HL-60 (cell line): ENCODE measurements around the gene GOLT1A.

ENCODE experiments used
- DNase-seq, 2 experiments: peaks; one replicate each; pipeline ENCODE4 v3.0.0-alpha.2; 2010 to 2020; ENCODE audit warnings: low read depth in 1 of 2, low spot score in 1 of 2
- H3K27ac ChIP-seq: fragments of 250-450 bp; sonication (Bioruptor Pico); replicated peaks from 2 replicates; pipeline ENCODE4 v1.5.1; 2020; ENCODE audit warnings: mild to moderate bottlenecking, moderate library complexity
- H3K27me3 ChIP-seq: fragments of 250-450 bp; sonication (Bioruptor Pico); 2 replicates; pipeline ENCODE4 v1.5.1; 2021; ENCODE audit warnings: mild to moderate bottlenecking, moderate library complexity; ENCODE audit not compliant: insufficient read depth, poor library complexity, severe bottlenecking
- H3K4me3 ChIP-seq: replicated peaks from 2 replicates; pipeline ENCODE4 v1.5.1; 2011; ENCODE audit warnings: mild to moderate bottlenecking, control low read depth, low read length; ENCODE audit not compliant: insufficient read depth
- GABPA ChIP-seq: IDR thresholded peaks from 2 replicates; pipeline ENCODE4 v1.6.1; 2012; ENCODE audit warnings: low read depth
- POLR2AphosphoS5 ChIP-seq: IDR thresholded peaks from 2 replicates; pipeline ENCODE4 v1.6.1; 2012; ENCODE audit warnings: low read depth
- SPI1 ChIP-seq: IDR thresholded peaks from 2 replicates; pipeline ENCODE4 v1.6.1; 2012; ENCODE audit warnings: low read depth, mild to moderate bottlenecking, borderline replicate concordance
- TF ChIP-seq, protein P1 (sequence below): IDR thresholded peaks from one replicate; pipeline ENCODE4 v1.5.1; 2011; ENCODE audit warnings: low read length, control low read depth, inconsistent platforms; ENCODE audit not compliant: insufficient read depth
- TF ChIP-seq, protein P2 (sequence below): IDR thresholded peaks from 2 replicates; pipeline ENCODE4 v1.6.1; 2012; ENCODE audit warnings: low read depth; ENCODE audit not compliant: insufficient replicate concordance

Gene GOLT1A

DNA sequence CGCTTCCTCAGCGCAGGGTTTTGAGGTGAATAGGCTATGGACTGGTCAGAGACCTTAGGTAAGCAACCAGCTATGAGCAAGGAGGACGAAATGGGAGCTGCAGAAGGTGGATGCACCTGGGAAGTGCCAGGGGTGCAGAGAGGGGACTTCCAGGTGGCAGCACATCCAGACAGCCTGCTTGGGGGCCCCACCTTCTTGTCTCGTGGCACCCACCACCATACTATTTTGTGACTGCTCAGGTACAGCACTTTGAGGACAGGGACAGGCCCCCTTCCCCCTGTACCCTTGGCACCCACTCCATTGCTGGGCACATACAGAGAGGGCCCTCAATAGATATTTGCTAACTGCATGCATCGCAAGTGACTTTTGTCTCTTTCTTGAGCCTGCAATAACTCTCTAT, 16.7 kb downstream of the GOLT1A start:
- H3K4me3 ChIP-seq: no peak overlapping the region
- TF ChIP-seq GABPA (no peak), SPI1 (no peak), POLR2AphosphoS5 (no peak)
- TF ChIP-seq, protein P1, sequence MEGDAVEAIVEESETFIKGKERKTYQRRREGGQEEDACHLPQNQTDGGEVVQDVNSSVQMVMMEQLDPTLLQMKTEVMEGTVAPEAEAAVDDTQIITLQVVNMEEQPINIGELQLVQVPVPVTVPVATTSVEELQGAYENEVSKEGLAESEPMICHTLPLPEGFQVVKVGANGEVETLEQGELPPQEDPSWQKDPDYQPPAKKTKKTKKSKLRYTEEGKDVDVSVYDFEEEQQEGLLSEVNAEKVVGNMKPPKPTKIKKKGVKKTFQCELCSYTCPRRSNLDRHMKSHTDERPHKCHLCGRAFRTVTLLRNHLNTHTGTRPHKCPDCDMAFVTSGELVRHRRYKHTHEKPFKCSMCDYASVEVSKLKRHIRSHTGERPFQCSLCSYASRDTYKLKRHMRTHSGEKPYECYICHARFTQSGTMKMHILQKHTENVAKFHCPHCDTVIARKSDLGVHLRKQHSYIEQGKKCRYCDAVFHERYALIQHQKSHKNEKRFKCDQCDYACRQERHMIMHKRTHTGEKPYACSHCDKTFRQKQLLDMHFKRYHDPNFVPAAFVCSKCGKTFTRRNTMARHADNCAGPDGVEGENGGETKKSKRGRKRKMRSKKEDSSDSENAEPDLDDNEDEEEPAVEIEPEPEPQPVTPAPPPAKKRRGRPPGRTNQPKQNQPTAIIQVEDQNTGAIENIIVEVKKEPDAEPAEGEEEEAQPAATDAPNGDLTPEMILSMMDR: no peak
- TF ChIP-seq, protein P2, sequence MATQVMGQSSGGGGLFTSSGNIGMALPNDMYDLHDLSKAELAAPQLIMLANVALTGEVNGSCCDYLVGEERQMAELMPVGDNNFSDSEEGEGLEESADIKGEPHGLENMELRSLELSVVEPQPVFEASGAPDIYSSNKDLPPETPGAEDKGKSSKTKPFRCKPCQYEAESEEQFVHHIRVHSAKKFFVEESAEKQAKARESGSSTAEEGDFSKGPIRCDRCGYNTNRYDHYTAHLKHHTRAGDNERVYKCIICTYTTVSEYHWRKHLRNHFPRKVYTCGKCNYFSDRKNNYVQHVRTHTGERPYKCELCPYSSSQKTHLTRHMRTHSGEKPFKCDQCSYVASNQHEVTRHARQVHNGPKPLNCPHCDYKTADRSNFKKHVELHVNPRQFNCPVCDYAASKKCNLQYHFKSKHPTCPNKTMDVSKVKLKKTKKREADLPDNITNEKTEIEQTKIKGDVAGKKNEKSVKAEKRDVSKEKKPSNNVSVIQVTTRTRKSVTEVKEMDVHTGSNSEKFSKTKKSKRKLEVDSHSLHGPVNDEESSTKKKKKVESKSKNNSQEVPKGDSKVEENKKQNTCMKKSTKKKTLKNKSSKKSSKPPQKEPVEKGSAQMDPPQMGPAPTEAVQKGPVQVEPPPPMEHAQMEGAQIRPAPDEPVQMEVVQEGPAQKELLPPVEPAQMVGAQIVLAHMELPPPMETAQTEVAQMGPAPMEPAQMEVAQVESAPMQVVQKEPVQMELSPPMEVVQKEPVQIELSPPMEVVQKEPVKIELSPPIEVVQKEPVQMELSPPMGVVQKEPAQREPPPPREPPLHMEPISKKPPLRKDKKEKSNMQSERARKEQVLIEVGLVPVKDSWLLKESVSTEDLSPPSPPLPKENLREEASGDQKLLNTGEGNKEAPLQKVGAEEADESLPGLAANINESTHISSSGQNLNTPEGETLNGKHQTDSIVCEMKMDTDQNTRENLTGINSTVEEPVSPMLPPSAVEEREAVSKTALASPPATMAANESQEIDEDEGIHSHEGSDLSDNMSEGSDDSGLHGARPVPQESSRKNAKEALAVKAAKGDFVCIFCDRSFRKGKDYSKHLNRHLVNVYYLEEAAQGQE: no peak

DNA sequence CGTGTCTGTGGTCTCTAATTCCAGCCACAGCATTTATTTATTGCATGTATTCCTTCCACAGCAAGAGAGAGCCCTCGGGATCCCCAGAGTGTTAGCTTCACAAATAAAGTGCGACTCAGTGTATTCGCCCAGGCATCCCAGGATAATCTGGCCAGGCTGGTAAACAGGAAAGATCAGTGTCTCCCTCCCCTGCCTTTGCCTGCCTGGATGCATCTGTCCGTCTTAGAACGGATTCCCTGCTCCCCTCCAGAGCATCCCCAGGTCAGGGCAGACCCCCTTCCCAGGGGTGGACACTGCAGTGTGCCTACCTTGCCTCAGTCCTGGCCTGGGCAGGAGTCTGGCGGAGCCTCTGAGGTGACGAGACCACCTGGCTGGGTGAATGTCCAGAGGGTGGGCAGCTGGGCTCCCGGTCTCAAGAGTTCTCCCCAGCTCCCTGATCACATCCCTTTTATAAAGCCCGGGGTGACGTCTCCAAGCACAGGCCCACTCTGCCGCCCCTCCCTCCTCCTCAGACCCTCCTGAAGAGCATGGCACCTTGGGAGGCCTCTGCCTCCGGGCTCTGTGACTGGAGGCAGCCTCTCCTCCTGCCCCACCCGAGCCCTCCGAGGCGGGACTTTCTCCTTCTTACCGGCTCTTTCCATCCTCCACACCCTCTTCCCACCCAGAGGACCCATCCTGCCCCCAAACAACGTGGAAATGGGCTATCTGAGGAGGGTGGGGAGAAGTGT, 17.6 kb downstream of the GOLT1A start, which contains the start of gene KISS1:
Gene KISS1 (minus strand): TSS at position 424 of the 728 bp plus-strand sequence. CDS start 3,615 bp downstream, outside the sequence.
- DNase-seq: no peak
- no peak for TF ChIP-seq SPI1
- TF ChIP-seq, protein P1: no peak
- TF ChIP-seq, protein P2: no peak
- TF ChIP-seq GABPA: no peak
- no peak for TF ChIP-seq POLR2AphosphoS5
- Histone ChIP-seq H3K27me3 (peaks cover 24% of the 10 kb centered on the region), H3K27ac (no peak within 1 kb of the TSS), H3K4me3 (no peak within 1 kb of the TSS)

More for the DNA sequence above, 16.7 kb downstream of the GOLT1A start:
- Histone ChIP-seq H3K27ac (no peak overlapping the region), H3K27me3 (peaks cover 24% of the 10 kb centered on the region)
- no peak for DNase-seq

DNA sequence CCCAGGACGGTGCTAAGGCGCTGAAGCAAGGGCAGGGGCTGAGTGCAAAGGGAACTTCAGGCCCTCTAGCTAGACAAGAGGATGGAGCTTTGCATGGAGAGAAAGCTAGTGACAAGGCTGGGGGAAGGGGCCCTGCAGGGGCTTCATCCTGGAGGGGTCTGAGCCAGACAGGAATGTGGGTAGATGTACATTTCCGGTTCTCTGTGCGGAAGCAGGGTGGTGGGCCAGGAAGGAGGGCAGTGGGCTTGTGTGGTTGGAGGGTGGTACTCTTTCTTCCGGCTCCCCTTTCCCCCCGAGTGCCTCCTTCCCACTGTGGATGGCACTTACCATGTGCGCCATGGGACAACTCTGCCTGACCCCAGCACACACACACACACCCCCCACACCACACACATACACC, 19.0 kb downstream of the GOLT1A start:
- TF ChIP-seq, protein P1: no peak
- no peak for TF ChIP-seq POLR2AphosphoS5
- no peak for TF ChIP-seq GABPA
- TF ChIP-seq, protein P2: no peak
- no peak for TF ChIP-seq SPI1
- DNase-seq: no peak
- H3K4me3 ChIP-seq: no peak overlapping the region
- peaks cover 21% of the 10 kb centered on the region for H3K27me3 ChIP-seq
- H3K27ac ChIP-seq: no peak overlapping the region
